Stimulated activated CD8-positive, alpha-beta memory T cell treated with anti-CD3 and anti-CD28 coated beads, Interleukin-7, amount 100 ng/mL, for 1 hour (primary cell): ENCODE measurements around the gene HDLBP.

ENCODE experiments used
- DNase-seq, 2 donors: peaks; one replicate each; pipeline ENCODE4 v3.0.0-alpha.2; 2020; ENCODE audit warnings: low read depth in 2 of 2

Gene HDLBP

DNA sequence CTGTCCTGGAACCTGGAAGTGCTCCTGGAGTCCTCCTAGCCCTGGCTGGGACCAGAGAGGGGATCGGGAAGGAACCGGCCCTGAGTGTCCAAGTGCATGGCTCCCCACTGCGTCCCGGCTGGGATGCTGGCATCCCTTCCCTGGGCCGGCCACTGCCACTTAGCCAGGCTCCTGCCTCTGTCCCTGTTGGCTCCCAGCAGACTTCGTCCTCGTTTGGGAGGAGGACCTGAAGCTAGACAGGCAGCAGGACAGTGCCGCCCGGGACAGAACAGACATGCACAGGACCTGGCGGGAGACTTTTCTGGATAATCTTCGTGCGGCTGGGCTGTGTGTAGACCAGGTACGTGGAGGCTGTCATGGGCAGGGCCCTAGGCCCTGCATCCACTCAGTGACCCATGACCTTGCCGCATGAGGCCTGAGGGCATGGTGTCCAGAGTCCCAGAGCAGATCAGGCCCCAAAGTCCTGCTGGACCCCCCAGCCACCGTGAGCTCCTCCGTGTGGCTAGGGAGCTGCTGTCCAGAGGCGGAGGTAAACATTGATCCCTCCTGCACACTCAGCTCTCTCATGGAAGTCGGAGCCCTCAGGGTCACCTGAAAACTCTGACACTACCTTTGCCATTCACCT is 119.9 kb downstream of the HDLBP start:
- DNase-seq: no peak

DNA sequence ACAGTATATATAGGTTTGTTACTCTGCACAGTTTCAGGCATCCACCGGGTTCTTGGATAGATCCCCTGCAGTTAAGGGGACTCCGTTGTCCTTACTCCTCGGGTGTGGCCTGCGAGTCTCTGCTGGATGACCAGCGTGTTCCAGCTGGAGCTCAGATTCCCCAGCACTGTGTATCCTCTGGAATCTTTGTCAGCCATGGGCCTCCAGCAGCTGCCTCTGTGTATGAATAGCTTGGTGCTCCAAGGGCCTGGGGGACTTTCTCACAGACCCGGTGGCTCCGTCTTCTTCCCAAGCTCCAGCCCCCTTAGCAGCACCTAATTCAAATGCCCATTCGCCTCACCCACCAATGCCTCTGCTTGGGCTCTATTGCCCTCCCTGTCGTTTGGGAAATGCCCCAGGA is 120.7 kb downstream of the HDLBP start:
- DNase-seq: no peak

DNA sequence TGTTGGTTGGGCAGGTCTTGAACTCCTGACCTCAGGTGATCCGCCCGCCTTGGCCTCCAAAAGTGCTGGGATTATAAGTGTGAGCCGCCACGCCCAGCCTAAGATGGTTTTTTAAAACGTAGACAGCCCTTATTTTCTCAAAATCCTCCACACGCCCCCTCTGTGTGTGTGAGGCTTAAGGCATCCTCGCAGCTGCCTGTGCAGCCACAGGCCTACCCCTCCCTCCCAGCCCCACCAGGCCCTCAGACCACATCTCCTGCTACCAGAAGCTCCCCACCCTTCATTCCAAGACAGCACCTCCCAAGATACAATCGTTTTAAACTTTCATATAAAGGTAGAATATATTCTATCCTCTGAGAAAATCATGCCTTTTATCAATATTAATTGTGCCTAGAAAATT is 122.2 kb downstream of the HDLBP start:
- DNase-seq: no peak

DNA sequence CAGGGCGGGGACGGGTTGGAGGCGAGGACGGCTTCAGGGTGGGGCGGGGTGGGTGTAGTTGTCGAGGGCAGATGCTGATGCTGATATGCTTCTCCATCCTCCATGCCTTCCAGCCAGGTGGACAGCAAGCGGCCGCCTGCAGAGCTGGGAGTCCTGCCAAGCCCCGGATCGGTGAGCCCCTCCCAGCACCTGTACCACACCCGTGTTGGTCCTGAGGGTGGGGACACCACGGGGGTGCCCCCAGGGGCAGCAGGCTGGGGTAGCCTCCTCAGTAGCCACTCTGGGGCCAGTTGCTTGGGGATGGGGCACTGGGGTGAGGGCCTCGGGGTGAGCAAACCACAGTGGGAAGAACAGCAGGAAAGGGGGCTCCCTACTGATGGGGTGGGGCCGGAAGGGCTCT is 124.4 kb downstream of the HDLBP start:
- no peak for DNase-seq

DNA sequence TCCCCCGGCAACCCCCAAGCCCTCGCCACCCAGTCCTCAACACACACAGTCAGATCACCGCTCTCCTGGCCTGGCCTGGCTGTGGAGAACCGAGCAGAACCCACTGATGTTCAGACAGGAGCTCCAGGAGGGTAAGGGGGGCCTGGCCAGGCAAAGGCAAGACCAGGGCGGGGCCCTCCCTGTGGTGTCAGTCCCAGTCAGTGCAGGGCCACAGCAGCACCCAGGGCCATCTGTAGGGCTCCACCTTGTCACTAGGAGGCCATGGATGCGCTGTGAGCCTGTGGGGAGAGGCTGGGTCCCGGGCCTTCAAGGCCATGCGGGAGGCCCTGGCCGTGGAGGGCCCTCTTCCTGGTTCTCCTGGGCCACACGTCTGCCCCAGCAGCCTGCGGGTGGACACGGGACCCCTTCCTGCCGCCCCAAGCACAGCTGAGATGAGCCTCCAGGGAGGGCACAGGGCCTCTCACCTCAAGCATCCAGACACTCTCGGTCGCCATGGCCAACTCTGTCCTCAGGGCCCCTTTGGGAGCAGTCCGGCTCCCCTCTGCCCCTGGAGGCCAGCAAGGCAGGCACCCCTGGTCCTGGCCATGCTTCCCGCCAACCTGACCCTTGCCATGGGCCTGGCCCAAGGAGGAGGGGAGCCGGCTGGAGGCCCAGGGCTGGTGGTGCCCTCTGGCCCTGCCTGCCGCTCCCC is 125.0 kb downstream of the HDLBP start:
- DNase-seq: no peak

DNA sequence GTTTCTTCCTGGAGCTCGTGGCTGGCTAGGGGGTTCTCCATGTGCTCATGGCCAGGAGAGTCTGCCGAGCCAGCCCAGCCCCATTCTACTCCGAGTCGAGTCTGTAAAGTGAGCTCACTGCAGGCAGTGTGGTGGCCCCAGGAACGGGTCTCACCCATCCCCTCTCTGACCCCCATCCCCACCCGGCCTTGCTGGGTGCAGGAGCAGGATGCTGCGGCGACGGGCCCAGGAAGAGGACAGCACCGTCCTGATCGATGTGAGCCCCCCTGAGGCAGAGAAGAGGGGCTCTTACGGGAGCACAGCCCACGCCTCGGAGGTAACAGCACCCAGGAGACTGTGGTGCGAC is 125.6 kb downstream of the HDLBP start:
- no peak for DNase-seq

DNA sequence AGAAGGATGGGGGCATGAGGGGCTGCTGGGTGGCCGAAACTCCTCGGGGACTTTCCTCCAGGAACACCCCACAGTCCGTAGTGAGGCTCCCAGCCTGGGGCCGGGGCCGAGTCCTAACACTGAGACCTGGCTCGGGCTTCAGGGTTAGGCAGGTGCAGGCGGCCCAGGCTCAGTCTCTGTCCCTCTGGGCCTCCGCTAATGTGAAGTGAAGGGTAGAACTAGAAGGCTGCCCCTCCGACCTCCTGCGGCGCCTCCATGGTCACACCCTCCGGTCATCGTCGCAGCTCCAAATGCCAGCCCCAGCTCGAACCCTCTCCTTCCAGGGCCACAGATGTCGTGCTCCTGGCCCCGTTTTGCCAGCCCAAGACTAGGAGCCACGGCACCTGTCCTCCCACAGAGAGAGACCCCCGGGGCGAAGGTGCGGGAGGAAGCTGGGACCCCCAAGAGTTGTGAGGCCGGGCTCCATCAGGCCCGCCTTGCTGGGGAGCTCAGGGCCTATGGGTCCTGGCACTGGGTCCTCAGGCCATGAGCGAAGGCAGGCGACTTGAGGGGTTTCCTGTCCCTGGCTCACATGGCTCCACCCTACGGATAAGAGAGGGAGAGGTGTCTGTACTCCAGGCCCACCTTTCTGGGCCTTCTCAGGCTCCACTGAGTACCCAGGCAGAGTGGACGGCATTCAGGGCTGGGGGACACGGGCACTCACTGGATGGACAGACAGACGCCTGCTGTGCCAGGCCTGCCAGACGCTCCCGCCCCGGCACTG is 126.2 kb downstream of the HDLBP start:
- DNase-seq: no peak

DNA sequence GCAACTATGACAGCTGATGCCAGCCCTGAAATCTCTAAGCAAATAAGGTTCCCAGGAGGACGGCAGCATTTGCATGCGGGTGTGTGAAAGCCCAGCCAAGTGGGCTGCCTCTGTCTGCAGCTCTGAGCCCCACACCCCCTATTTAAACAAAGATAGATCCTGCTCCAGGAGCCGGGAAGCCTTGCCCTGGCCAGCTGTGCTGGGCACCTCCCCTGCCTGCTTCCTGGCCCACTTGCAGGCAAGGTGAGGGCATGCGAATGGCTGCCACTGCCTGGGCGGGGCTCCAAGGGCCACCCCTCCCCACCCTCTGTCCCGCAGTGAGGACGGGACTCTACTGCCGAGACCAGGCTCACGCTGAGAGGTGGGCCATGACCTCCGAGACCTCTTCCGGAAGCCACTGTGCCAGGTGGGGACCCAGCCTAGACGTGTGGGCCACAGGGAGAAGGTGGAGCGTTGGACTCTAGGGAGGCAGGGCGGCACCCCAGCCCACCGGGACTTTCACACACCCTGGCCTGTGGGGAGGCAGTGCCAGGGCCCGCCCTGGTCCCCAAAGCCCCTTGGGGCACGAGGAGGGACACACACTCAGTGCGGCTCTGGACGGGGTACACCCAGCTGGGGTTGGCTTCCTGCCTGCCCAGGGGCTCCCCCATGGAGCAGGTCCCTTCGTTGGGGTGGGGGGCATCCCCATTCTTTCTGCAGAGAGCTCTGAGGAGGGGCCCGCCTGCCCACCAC is 126.9 kb downstream of the HDLBP start, which contains the start of gene ANO7:
ANO7 (plus strand) TSS at position 317 of the 732 bp plus-strand sequence. CDS start 1,387 bp downstream, outside the sequence.
- DNase-seq: no peak

DNA sequence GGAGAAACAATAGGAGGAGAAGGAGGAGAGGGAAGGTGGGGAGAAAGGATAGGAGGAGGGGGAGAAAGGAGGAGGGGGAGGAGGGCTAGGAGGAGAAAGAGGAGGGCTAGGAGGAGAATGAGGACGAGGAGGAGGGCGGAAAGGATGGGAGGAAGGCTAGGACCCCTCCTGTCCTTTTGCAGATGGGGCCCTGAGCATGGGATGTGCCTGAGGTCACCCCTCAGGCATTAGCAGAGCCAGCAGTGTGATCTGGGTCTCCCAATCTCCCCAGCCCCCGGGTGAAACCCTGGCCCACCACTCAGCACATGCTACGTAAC is 127.6 kb downstream of the HDLBP start:
- DNase-seq: no peak

DNA sequence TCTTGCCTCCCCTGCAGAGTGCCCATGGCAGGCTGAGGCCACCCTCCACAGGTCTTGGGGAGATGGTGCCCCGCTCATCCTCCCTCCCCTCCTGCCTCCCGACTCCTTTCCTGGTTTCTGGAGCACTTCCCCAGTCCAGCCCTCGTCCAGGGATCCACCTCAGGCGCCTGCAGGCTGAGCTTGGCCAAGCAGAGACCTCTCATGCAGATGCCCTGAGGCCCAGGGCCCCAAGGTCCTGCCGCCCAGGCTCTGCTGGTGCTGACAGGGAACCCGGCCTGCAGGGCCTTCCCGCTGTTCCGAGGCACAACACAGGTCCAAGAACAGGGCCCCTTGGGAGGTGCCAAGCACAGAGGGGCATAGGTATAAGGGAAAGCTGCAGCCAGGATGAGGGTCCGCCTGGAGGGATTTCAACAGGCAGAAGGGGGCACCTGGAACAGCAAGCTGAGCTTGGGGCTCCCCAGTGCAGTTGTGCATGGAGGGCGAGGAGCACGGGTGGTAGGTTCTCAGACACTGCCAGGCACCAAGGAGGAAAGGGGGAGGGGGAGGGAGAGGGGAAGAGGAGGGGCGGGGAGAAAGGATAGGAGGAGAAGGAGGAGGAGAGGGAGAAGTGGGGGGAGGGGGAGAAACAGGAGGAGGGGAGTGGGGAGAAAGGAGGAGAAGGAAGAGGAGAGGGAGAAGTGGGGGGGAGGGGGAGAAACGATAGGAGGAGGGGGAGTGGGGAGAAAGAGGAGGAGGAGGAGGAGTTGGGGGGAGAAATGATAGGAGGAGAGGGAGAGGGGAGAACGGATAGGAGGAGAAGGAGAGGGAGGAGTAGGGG is 128.2 kb downstream of the HDLBP start:
- DNase-seq: no peak

DNA sequence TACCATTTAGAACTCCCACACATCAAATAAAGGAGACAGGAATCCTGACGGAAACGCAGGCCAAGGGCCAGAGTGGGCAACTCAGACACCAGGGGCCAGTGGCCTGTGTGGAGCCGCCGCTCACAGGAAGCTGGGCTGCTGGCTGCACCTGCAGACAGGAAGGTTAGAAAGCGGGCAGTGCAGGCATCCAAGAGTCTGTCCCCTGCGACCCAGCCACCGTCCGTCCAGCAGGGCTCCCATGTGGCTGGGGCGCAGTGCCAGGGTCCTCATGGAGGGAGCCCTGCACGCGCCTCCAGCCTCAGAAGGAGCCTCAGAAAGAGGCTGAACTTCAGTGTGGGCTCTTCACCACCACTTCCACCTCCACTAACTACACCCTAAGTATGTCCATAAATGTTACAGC is 129.5 kb downstream of the HDLBP start:
- no peak for DNase-seq

DNA sequence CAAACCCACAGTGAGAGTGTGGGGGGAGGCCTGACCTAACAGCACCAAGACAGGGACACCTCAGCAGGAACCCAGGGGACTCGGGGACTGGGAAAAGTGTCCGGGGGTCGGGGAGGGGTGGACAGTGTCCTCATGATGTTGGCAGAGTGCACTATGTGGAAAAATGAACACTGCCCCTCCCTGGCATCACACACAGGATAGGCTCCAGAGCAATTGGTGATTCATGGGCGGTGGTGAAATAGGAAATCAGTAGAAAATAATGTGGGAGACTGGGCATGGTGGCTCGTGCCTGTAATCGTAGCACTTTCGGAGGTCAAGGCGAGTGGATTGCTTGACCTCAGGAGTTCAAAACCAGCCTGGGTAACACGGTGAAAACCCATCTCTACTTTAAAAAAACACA is 130.6 kb downstream of the HDLBP start:
- DNase-seq: no peak

DNA sequence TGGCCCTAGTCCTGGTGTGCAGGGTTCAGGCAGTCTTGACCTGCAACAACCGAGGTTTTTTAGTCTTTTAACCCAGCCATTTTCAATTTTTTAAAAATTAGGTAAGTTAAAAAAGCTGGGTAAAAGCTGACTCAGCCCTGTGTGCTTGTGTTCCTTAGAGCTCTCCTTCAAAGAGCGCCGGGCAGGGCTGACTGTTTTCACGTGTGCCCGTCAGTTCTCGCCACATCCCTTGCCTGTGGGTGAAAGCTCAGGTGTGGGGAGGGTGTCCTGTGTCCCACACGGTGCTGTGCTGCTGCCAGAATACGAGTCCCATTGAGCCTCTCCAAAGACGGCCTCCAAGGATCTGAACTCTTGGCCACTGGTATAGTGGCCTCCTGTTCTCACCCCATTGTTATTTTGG is 132.3 kb downstream of the HDLBP start:
- no peak for DNase-seq

DNA sequence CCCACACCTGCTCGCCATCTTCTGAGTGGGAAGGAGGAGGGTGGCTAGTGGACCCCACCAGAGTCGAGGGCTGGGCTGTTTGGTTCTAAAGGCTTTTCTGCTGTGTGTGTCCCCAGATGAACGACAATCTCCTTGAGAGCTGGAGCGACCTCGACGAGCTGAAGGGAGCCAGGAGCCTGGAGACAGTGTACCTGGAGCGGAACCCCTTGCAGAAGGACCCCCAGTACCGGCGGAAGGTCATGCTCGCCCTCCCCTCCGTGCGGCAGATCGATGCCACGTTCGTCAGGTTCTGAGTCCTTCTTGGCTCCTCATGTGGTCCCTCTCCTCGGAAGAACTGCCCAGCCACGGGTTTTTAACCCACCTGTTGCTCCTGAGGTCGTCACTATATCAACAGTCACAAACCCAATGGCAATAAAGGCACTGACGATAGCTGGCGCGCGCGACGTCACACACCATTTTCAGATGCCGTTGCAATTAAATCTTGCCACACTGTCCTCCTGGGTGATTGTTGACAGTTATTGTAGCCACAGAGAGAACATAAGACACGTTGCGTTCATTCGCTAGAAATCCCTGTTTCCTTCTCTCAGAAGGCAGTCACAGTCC is 132.8 kb downstream of the HDLBP start:
- DNase-seq: no peak

DNA sequence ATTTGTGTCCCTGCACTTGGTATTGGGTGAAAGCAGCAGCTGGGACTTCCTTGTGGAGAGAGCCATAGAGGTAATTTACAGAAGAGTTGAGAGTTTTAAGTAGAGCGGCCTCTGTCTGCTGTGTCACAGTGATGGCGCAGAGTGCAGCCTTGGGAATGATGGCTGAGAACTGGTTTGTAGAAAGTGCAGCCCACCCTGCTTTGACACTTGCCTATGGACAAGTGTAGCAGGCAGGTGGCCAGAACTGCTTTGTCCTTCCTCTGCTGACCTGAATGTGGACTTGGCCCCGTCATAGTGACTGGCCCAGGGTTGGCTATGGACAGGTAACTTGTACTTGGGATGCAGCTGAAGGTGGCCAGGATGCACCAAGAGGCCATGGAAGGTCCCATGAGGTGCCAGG is 133.3 kb downstream of the HDLBP start:
- DNase-seq: no peak

DNA sequence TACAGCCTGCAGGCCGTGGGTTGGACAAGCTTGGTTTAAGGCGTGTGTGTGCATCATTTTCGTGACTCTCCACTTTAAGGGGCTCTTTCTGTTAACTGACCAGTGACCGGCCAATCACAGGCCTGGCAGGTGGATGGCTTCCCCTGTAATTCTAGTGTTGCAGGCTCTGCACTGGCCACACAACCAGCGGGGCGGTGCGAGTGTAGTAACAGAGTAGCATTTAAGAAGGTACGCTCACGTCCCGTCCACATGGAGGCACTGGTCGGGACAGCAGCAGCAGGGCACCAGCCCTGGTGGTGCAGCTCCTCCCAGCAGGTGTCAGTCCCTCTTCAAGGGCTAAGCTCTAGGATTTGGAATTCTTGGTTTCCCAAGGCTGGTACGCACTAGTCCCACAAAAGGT is 135.0 kb downstream of the HDLBP start:
- no peak for DNase-seq

DNA sequence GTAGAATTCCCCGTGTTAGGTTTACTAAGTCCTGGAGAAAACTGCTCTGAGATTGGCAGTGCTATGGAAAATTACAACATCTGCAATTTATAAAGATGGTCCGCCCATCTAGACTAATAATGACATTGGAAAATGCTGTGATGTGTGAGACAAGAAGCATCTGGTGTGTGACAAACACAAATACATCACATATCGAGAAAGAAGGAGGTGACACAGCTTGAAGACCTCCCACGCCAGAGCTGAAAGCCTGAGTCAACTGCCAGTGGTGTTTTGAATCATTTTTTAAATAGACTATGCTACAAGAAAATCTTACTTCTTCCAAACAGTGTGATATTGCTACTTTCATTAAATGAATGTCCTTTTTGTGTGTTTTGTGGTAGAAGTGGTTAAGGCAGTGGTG is 135.6 kb downstream of the HDLBP start:
- DNase-seq: no peak

DNA sequence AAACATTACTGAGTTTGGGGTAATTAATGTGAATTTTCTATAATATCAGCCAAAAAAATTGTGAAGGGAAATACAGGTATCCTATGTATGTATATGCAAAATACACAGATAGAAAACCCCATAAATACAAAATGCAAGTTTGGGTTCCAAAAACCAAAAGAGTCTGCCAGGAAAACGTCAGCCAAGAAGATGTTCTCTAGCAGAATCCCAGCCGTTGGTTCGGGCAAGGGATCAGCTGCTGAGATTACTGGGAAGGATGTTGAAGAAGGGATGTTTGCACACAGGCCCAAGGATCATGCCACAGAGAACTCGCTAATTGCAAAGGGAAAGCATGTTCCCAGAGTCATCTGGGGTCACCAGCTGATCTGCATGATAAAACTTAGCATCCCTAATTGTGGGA is 136.5 kb downstream of the HDLBP start:
- DNase-seq: no peak

DNA sequence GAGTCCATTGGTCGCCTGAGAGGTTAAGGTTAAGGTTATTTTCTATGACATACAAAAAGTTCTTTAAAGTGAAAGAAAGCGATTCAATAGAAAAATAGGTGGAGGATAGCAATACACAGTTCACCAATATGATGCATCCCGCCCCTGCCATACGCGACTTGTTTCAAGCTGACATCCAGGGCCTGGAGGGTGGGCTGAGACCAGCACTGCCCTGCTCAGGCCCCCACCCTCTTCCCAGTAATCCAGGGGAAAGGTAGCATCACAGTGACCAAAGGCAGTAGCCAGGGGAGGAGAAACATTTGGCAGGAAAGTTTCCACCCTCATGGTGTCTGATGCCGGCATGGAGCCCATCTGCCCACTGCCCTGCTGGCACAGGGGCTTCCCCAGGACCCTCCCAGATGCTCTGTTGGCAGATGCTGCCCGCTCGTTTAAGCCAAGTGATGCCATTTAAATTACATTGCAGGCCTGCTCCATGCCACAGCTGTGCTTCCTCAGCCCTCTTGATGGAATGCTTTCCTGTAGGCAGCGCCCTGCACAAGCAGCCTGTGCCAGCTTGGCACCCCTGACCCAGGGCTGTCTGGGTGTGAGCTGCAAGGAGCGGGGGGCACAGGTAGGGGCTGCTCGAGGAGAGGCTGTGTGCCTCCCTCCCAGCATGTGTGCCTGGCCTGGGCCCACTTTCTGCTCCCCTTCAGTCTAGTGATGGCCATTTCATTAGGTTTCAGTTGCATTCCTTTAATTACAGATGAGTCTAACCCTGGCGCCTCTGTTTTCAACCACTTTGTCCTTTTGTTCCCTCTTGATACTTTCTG is 137.7 kb downstream of the HDLBP start:
- no peak for DNase-seq
